GM13977 (cell line): ENCODE data around the gene EIF3B.

Source experiments
- DNase-seq: peaks from one replicate; pipeline ENCODE4 v3.0.0; 2012; ENCODE audit warnings: low spot score
- in situ Hi-C: fragments of 300-500 bp; cut with MboI; formaldehyde crosslinking; loops from one replicate; pipeline ENCODE4 v1.12.0; 2022; ENCODE audit warnings: low sequenced_read_pairs, low pct_unique_long_range_greater_than_20kb, mixed read lengths, inconsistent platforms; ENCODE audit not compliant: unreplicated experiment
- TF ChIP-seq, protein P1 (sequence below): IDR thresholded peaks from 2 replicates; pipeline ENCODE4 v1.5.1; 2012; ENCODE audit warnings: mild to moderate bottlenecking, control low read depth; ENCODE audit not compliant: insufficient read depth; ENCODE audit errors: extremely low read depth, missing control alignments

The EIF3B gene

DNA sequence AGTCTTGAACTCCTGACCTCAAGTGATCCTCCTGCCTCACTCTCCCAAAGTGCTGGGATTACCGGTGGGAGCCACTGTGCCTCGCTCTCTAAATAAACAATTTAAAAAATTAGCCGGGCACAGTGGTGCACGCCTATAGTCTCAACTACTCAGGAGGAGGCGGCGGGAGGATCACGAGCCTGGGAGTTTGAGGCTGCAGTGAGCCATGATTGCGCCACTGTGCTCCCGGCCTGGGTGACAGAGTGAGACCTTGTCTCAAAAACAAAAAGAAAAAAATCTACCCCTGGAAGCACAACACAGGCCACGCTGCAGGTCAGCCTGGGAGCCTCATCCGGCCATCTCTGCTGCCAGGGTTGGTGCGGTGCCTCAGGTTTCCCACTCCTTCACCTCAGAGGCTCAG, 3.8 kb upstream of the EIF3B start:
- no peak for DNase-seq
- in situ Hi-C loops = no loop called here
- TF ChIP-seq, protein P1, sequence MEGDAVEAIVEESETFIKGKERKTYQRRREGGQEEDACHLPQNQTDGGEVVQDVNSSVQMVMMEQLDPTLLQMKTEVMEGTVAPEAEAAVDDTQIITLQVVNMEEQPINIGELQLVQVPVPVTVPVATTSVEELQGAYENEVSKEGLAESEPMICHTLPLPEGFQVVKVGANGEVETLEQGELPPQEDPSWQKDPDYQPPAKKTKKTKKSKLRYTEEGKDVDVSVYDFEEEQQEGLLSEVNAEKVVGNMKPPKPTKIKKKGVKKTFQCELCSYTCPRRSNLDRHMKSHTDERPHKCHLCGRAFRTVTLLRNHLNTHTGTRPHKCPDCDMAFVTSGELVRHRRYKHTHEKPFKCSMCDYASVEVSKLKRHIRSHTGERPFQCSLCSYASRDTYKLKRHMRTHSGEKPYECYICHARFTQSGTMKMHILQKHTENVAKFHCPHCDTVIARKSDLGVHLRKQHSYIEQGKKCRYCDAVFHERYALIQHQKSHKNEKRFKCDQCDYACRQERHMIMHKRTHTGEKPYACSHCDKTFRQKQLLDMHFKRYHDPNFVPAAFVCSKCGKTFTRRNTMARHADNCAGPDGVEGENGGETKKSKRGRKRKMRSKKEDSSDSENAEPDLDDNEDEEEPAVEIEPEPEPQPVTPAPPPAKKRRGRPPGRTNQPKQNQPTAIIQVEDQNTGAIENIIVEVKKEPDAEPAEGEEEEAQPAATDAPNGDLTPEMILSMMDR = no peak

DNA sequence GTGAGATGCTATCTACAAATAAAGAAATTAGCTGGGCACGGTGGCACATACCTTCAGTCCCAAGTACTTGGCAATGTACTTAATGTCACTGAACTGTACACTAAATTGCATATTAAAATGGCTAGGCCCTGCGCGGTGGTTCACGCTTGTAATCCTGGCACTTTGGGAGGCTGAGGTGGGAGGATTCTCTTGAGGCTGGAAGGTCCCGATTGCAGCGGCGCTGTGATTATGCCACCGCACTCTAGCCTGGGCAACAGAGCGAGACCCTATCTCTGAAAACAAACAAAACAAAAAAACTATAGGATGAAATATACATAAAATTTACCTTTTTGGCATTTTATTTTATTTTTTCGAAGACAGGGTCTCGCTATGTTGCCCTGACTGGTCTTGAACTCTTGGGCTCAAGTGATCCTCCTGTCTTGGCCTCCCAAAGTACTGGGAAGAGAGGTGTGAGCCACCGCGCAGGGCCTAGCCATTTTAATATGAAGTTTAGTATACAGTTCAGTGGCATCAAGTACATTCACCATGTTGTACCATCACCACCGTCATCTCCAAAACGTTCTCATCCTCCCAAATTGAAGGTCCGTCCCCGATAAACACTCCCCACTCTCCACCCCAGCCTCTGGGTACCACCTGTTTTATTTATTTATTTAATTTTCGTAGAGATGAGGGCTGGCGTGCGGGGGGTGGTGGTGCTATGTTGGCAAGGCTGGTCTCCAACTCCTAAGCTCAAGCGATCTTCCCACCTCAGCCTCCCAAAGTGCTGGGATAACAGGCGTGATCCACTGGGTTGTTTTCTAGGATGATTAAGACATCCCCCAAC, 1.3 kb upstream of the EIF3B start:
- DNase-seq = no peak
- in situ Hi-C loops = no loop called here
- TF ChIP-seq, protein P1 = no peak

DNA sequence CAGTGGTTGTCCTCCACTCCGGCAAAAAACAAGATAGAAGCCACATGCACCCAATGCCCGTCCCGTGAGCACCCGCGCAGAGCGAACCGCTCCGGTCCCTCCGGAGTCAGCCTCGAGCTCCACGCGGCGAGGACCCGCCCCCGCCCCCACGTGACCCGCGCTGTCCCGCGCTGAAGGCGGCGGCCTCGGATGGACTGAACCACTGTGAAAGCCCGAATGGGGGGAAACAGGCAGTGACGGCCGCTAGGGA, 766 bp upstream of the EIF3B start:
- TF ChIP-seq, protein P1 = no peak
- peak; percentile 95 for DNase-seq
- in situ Hi-C loops = no loop called here

DNA sequence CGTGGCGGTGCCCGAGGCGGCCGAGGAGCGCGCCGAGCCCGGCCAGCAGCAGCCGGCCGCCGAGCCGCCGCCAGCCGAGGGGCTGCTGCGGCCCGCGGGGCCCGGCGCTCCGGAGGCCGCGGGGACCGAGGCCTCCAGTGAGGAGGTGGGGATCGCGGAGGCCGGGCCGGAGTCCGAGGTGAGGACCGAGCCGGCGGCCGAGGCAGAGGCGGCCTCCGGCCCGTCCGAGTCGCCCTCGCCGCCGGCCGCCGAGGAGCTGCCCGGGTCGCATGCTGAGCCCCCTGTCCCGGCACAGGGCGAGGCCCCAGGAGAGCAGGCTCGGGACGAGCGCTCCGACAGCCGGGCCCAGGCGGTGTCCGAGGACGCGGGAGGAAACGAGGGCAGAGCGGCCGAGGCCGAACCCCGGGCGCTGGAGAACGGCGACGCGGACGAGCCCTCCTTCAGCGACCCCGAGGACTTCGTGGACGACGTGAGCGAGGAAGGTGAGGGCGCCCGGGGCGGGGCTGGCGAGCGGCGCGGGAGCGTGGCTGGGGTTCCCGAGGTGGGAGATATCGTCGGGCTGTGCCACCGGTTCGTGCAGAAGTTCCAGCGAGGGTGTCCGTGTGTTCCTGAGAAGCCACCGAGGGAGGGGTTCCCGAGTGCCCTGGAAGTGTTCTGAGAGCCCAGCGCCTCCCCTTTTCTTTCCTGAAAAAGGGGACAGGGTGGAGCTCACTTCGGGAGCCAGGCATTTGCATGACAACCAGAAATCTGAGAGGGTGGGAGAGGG, 495 bp downstream of the EIF3B start:
- in situ Hi-C loops = no loop called here
- DNase-seq = peak; percentile 44
- TF ChIP-seq, protein P1 = no peak

DNA sequence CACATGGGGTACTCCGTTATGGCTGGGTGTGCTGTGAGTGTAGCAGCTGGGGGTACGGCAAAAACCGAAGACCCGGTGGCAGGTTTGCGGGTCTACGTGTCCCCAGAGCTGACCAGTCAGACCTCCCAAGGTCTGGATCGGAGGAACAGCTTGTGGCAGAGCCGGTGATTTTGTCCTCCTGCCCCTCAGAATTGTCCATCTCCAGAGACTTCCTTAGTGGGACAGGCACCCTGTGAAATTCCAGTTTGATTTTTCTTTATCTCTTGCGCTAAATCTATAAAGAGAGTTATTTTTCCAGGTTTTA, 1.0 kb downstream of the EIF3B start:
- TF ChIP-seq, protein P1 = no peak
- no peak for DNase-seq
- in situ Hi-C loops = no loop called here

DNA sequence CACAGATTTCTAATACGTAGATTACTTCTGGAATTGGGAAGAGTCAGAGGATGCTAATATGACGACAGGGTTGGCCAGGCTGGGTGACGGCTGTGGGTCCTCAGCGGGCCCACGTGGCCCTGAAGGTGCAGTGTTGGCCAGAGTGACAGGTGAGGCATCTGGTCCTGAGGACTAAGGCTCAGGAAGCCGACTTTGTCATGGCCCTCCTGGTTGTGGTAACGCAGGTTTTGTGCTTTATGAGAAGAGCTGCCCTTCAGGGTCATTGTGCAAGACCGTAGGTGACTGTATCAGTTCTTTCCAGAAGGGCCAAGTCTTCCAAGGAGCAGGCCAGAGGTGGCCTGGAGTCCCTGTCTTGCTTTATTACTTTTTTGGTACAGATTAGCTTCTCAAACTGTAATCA, 2.5 kb downstream of the EIF3B start:
- no peak for DNase-seq
- TF ChIP-seq, protein P1 = no peak
- in situ Hi-C loops = no loop called here
